AG09319 (cell line): Measurements from ENCODE around the gene SERTAD1.
A peak's percentile ranks its signal among the peaks of the same experiment; 100 is the strongest.

Experiments
- DNase-seq: peaks from one replicate; pipeline ENCODE4 v3.0.0-alpha.2; 2010; ENCODE audit warnings: low read depth; ENCODE audit errors: extremely low read depth
- CTCF ChIP-seq: IDR thresholded peaks from 2 replicates; pipeline ENCODE4 v1.5.1; 2011; ENCODE audit warnings: low read depth, mild to moderate bottlenecking, inconsistent platforms, low read length, moderate library complexity

SERTAD1 gene

GRCh38 chr19:40425450-40426287 is at the start of gene SERTAD1:
SERTAD1 (minus strand) TSS chr19:40425992; CDS start chr19:40423546, 2,446 bp downstream.
- peak; percentile 62 for TF ChIP-seq CTCF

GRCh38 chr19:40474737-40475136 is 48.9 kb upstream of the SERTAD1 start:
- no peak for TF ChIP-seq CTCF
- no peak for DNase-seq

More at GRCh38 chr19:40425450-40426287, at the start of gene SERTAD1:
- peak; percentile 98 for DNase-seq

- TF ChIP-seq CTCF: no peak
- no peak for DNase-seq
Observed at GRCh38 chr19:40472516-40472915, 46.7 kb upstream of the SERTAD1 start.

GRCh38 chr19:40471111-40471510 is 45.3 kb upstream of the SERTAD1 start:
- no peak for TF ChIP-seq CTCF
- DNase-seq: no peak

- TF ChIP-seq CTCF: no peak
- no peak for DNase-seq
Observed at GRCh38 chr19:40469011-40469410, 43.2 kb upstream of the SERTAD1 start.

GRCh38 chr19:40466985-40467734 is 41.4 kb upstream of the SERTAD1 start, which contains the start of gene SPTBN4:
SPTBN4 (plus strand) TSS chr19:40467001; CDS start chr19:40472622, 5,621 bp downstream.
- no peak for DNase-seq
- TF ChIP-seq CTCF: no peak
